Omental fat pad (tissue), 4 donors: Measurements from ENCODE around the gene LRCH1. TPM values are rescaled to one million over a fixed set of nuclear protein-coding genes. Genes with fewer than 3 reads are reported as not detected.

Experiments
- ATAC-seq: fragments of 150-250 bp; one replicate; pipeline ENCODE4 v1.9.1; 2016; ENCODE audit warnings: mild to moderate bottlenecking, moderate library complexity; ENCODE audit not compliant: low FRiP score
- DNase-seq: peaks from one replicate; pipeline ENCODE4 v3.0.0-alpha.2; 2019; ENCODE audit warnings: low spot score
- CTCF ChIP-seq, 3 donors: fragments of 450-650 bp; IDR thresholded peaks; one replicate each; pipeline ENCODE4 v1.5.1; 2016 to 2017; ENCODE audit warnings: antibody characterized with exemption in 3 of 3, mild to moderate bottlenecking in 3 of 3, moderate library complexity in 2 of 3
- total RNA-seq, 4 donors: library from RNA; depleted of rRNA; stranded (reverse); fragments of >200 nt; gene quantifications; one replicate each; pipeline ENCODE4 v1.1.0, GENCODE V29; 2016

The LRCH1 gene
- total RNA-seq, 4 donors from 2014 or later, result 9.7 to 43.7 (median 16.5) TPM

DNA sequence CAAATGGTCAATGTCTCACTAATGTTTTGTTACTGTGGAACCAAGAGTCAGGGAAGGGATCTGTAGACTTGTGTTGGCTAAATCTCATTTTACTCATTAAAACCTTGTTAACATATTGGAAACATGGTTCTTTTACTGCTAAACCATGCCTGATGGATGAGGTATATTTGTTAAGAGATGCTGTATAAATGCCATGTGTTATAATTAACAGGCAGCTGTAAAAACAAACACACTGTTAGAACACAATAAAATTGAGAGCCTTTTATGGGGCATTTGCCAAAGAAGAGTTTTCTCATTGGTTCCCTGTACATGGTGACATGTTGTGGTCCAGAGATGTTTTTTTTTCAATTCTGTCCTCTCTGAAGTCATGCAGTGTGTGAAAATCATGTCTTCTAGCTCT lies 122.0 kb downstream of the LRCH1 start:
- no peak for TF ChIP-seq CTCF (IDR thresholded peaks at IDR 0.05)
- ATAC-seq (no peak), DNase-seq (no peak)

GRCh38 chr13:46676378-46676725 lies 123.4 kb downstream of the LRCH1 start:
- ATAC-seq (no peak), DNase-seq (no peak)
- no peak for TF ChIP-seq CTCF (IDR thresholded peaks at IDR 0.05)

- TF ChIP-seq CTCF (IDR thresholded peaks at IDR 0.05), result no peak
- DNase-seq (no peak), ATAC-seq (peak; percentile 83)
Measured at GRCh38 chr13:46679369-46680120, 126.6 kb downstream of the LRCH1 start.

DNA sequence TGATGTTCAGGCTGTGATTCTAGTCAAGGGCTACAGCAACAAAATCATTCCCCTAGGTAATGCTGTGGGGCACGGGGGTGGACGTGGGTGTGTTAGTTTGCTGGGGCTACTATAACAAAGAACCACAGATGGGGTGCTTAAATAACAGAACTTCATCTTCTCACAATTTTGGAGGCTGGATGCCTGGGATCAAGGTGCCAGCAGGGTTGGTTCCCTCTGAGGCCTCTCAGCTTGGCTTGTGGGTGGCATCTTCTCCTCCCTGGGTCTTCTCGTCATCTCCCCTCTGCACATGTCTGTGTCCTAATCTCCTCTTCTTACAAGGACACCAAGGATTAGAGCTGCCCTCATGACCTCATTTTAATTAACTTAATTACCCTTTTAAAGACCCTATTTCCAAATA lies 129.0 kb downstream of the LRCH1 start:
- no peak for TF ChIP-seq CTCF (IDR thresholded peaks at IDR 0.05)
- ATAC-seq, result no peak

DNA sequence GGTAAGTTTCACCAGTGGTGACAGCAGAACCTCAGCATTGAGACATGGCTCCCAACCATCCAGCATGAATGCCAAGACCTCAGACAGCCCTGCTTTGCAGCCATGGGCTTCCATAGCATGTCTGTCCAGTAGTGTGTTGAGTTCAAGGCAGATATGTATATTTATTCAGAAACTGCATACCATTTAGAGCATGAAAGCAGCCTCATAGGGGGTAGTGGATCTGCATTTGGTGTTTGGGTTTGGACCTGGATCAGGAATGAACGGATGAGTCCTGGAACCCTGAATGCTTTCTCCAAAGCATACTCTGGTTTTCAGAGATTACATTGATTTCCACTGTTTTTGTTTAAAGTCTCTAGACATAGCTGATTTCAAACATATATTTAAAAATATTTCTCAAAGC lies 129.7 kb downstream of the LRCH1 start:
- DNase-seq, result no peak
- no peak for ATAC-seq
- TF ChIP-seq CTCF (IDR thresholded peaks at IDR 0.05), result no peak

More for the DNA sequence above, 129.0 kb downstream of the LRCH1 start:
- DNase-seq, result no peak

DNA sequence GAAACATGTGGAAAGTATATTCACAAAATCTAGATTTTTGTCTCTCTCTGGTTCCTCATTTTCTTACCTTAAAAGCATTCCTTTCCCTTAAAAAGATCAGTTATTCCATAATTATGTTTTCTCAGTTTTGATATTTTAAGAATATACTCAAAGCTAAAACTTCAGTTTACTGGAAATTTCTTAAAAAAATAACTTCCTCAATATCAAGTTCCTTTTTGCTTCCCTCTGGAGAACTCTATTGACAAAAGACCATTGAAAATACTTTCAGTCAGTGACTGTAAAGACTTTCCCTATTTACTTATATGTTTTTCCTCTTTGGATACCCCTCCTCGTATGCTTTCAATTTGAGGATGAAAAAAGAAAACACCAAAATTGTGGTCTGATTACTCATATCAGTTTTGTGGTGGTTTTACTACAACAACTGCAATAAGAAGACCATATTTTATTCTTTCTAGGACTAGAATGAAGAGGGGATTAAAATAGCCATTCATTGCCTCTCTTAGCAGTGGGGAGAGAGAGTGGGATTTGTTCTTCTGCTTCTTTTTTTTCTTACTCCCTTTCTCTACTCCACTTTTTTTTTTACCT lies 130.8 kb downstream of the LRCH1 start:
- DNase-seq (no peak), ATAC-seq (no peak)
- no peak for TF ChIP-seq CTCF (IDR thresholded peaks at IDR 0.05)
